Testis (tissue), 2 donors: Measurements from ENCODE around the gene PYHIN1.

Source experiments
- POLR2A ChIP-seq: fragments of 450-650 bp; IDR thresholded peaks from one replicate; pipeline ENCODE4 v1.6.1; 2017; ENCODE audit warnings: antibody characterized with exemption, mild to moderate bottlenecking, moderate library complexity
- TF ChIP-seq, protein P1 (sequence below), 3 experiments: fragments of 450-650 bp in 2 of 3; fragments of 200-600 bp in 1 of 3; sonication (generic) in 1 of 3; IDR thresholded peaks; one replicate each; pipeline ENCODE4 v1.5.1; 2016 to 2019; ENCODE audit warnings: antibody characterized with exemption in 3 of 3, mild to moderate bottlenecking in 2 of 3, moderate library complexity in 1 of 3

GRCh38 chr1:159011751-159012150 lies 80.4 kb downstream of the PYHIN1 start:
- TF ChIP-seq, protein P1, sequence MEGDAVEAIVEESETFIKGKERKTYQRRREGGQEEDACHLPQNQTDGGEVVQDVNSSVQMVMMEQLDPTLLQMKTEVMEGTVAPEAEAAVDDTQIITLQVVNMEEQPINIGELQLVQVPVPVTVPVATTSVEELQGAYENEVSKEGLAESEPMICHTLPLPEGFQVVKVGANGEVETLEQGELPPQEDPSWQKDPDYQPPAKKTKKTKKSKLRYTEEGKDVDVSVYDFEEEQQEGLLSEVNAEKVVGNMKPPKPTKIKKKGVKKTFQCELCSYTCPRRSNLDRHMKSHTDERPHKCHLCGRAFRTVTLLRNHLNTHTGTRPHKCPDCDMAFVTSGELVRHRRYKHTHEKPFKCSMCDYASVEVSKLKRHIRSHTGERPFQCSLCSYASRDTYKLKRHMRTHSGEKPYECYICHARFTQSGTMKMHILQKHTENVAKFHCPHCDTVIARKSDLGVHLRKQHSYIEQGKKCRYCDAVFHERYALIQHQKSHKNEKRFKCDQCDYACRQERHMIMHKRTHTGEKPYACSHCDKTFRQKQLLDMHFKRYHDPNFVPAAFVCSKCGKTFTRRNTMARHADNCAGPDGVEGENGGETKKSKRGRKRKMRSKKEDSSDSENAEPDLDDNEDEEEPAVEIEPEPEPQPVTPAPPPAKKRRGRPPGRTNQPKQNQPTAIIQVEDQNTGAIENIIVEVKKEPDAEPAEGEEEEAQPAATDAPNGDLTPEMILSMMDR (IDR thresholded peaks at IDR 0.05): no peak
- no peak for TF ChIP-seq POLR2A
